DMS 273 (cell line): Measurements from ENCODE around the gene PGPEP1.
A peak's percentile ranks its signal among the peaks of the same experiment; 100 is the strongest.

Experiments
- DNase-seq: peaks from one replicate; lab custom pipeline; 2025; ENCODE audit not compliant: unreplicated experiment; lab: John Stamatoyannopoulos, UW

Gene PGPEP1

GRCh38 chr19:18417250-18418028 is 77.0 kb downstream of the PGPEP1 start:
- DNase-seq = peak; percentile 89

- no peak for DNase-seq
Observed at GRCh38 chr19:18418029-18418482, 77.7 kb downstream of the PGPEP1 start.

- no peak for DNase-seq
Observed at GRCh38 chr19:18418483-18419194, 78.2 kb downstream of the PGPEP1 start.

GRCh38 chr19:18419195-18419698 is 78.8 kb downstream of the PGPEP1 start, which contains the start of gene SSBP4:
Gene SSBP4 (plus strand): TSS chr19:18419398. CDS start chr19:18419649, 251 bp downstream.
- DNase-seq = peak; percentile 95
